Subcutaneous adipose tissue (tissue), 4 donors: ENCODE measurements around the gene UBE2B. TPM values are rescaled to one million over a fixed set of nuclear protein-coding genes. Genes with fewer than 3 reads are reported as not detected.

Source experiments
- CTCF ChIP-seq: fragments of 450-650 bp; IDR thresholded peaks from one replicate; pipeline ENCODE4 v1.5.1; 2016; ENCODE audit warnings: low read depth, mild to moderate bottlenecking, control low read depth, antibody characterized with exemption, moderate library complexity
- total RNA-seq, 4 donors: library from RNA; depleted of rRNA; stranded (reverse); fragments of >200 nt; gene quantifications; one replicate each; pipeline ENCODE4 v1.1.0, GENCODE V29; 2016

UBE2B gene
- 100 to 1,000 TPM in 1 of 4 donors, 10 to 100 TPM in 3; 62.0 to 148 (median 90.2) TPM for total RNA-seq

- TF ChIP-seq CTCF = no peak
These were observed at the start of gene UBE2B for GRCh38 chr5:134370871-134371833. Gene UBE2B, plus strand, starts transcription at chr5:134371569. Its CDS starts 27 bp downstream, at chr5:134371596.

GRCh38 chr5:134327327-134327726 is 44.0 kb upstream of the UBE2B start:
- TF ChIP-seq CTCF = no peak

GRCh38 chr5:134328619-134329018 is 42.8 kb upstream of the UBE2B start:
- TF ChIP-seq CTCF = no peak

GRCh38 chr5:134345996-134346395 is 25.4 kb upstream of the UBE2B start:
- no peak for TF ChIP-seq CTCF

GRCh38 chr5:134349463-134349862 is 21.9 kb upstream of the UBE2B start:
- no peak for TF ChIP-seq CTCF

GRCh38 chr5:134355681-134356080 is 15.7 kb upstream of the UBE2B start:
- TF ChIP-seq CTCF = no peak

GRCh38 chr5:134365604-134366003 is 5.8 kb upstream of the UBE2B start:
- TF ChIP-seq CTCF = no peak
